ENCODE results near the gene HEATR5A. TPM values are rescaled to one million over a fixed set of nuclear protein-coding genes. Genes with fewer than 3 reads are reported as not detected.

HEATR5A gene
- total and polyA plus RNA-seq, 9 of the 15 experiments (the other 6 are each of a cell fraction or from before 2014, with no cell fraction given), result 8.0 to 50.9 (median 23.0) TPM

DNA sequence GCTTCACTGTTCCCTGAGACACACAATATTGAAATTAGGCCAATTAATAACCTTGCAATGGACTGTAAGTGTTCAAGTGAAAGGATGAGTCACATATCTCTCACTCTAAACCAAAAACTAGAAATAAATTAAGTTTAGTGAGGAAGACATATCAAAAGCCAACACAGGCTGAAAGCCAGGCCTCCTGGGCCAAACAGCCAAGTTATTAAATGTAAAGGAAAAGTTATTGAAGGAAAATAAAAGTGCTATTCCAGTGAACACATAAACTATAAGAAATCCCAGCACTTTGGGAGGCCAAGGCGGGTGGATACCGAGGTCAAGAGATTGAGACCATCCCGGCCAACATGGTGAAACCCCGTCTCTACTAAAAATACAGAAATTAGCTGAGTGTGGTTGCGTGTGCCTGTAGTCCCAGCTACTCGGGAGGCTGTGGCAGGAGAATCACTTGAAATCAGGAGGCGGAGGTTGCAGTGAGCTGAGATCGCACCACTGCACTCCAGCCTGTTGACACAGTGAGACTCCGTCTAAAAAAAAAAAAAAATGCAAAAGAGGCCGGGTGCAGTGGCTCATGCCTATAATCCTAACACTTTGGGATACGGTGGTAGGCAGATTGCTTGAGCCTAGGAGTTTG is 10.4 kb upstream of the HEATR5A start:
- Histone ChIP-seq H3K27me3 (ENCODE audit: control insufficient read depth in 2 of 2, insufficient read depth in 2 of 2, low read length in 2 of 2) (no peaks in the 10 kb centered on the region), H3K79me2 (ENCODE audit: control insufficient read depth, insufficient read depth, low read length) (no peaks in the 10 kb centered on the region), H4K20me1 (replicated peaks; ENCODE audit: control insufficient read depth, insufficient read depth, low read length) (no peaks in the 10 kb centered on the region), H3K27ac (ENCODE audit: extremely low read depth, low read depth, low read length) (no peak overlapping the region), H3K9me1 (ENCODE audit: control insufficient read depth, insufficient read depth, low read length) (no peaks in the 10 kb centered on the region), H3K4me1 (replicated peaks in 1 of 2; ENCODE audit: control insufficient read depth in 2 of 2, insufficient read depth in 2 of 2, low read length in 2 of 2) (no peaks in the 10 kb centered on the region), H3K4me3 (no peak overlapping the region), H2AFZ (ENCODE audit: low read depth, low read length) (no peak overlapping the region), H3K4me2 (ENCODE audit: insufficient read depth, low read length) (no peak overlapping the region), H3K9ac (ENCODE audit: insufficient read depth in 1 of 2, low read depth in 2 of 2, low read length in 2 of 2) (no peak overlapping the region), H3K9me3 (replicated peaks; ENCODE audit: control insufficient read depth, insufficient read depth, low read depth, low read length) (no peaks in the 10 kb centered on the region), H3K36me3 (ENCODE audit: control insufficient read depth, insufficient read depth, low read length) (no peaks in the 10 kb centered on the region)
- TF ChIP-seq, protein P1, sequence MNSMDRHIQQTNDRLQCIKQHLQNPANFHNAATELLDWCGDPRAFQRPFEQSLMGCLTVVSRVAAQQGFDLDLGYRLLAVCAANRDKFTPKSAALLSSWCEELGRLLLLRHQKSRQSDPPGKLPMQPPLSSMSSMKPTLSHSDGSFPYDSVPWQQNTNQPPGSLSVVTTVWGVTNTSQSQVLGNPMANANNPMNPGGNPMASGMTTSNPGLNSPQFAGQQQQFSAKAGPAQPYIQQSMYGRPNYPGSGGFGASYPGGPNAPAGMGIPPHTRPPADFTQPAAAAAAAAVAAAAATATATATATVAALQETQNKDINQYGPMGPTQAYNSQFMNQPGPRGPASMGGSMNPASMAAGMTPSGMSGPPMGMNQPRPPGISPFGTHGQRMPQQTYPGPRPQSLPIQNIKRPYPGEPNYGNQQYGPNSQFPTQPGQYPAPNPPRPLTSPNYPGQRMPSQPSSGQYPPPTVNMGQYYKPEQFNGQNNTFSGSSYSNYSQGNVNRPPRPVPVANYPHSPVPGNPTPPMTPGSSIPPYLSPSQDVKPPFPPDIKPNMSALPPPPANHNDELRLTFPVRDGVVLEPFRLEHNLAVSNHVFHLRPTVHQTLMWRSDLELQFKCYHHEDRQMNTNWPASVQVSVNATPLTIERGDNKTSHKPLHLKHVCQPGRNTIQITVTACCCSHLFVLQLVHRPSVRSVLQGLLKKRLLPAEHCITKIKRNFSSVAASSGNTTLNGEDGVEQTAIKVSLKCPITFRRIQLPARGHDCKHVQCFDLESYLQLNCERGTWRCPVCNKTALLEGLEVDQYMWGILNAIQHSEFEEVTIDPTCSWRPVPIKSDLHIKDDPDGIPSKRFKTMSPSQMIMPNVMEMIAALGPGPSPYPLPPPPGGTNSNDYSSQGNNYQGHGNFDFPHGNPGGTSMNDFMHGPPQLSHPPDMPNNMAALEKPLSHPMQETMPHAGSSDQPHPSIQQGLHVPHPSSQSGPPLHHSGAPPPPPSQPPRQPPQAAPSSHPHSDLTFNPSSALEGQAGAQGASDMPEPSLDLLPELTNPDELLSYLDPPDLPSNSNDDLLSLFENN (IDR thresholded peaks at IDR 0.05; ENCODE audit: low read depth in 2 of 2, low read length in 2 of 2), result no peak
- no peak for TF ChIP-seq HSF4 (CRISPR knock-in tag; IDR thresholded peaks at IDR 0.05; ENCODE audit: borderline replicate concordance)
- WGBS (ENCODE audit: insufficient coverage, low coverage, missing lambda C conversion rate), result 83% methylated on average over 8 of the region's 11 CpGs
- ChIA-PET CTCF (ENCODE audit: low intra/inter-chr PET ratio) (no interaction called here), POLR2A (no interaction called here)
- in situ Hi-C loops (cut with MboI), result no loop called here
- ATAC-seq, result no peak
- no peak for FAIRE-seq
- no peak for DNase-seq (ENCODE audit: extremely low read depth in 1 of 4, low spot score in 3 of 4)
- intact Hi-C loops (cut with micrococcal nuclease), result no loop called here
- no TSS peak for BruUV-seq (replicated peaks)
